Non-pigmented ciliary epithelial cell (primary cell): Measurements from ENCODE around the gene ISX.

Experiments used
- DNase-seq: peaks from one replicate; pipeline ENCODE4 v3.0.0-alpha.2; 2010; ENCODE audit warnings: low read depth

The ISX gene

DNA sequence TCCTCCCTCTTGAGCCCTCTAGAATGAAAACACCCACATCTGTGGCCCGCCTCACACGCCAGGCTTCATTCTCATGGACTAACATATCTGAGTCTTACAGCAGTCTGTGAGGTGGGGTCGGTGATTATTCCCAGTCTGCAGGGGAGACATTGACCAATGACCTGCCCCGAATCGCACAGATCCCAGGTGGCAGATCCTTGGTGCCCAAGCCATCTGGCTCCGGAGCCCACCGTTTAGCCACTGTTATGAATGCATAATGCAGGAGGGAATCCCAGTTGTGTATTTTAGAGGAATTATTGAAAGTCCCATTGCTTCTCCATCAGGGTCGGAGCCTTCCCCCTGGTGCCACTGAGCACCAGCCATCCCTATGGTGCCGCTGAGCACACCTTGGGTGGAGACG is 47.4 kb downstream of the ISX start:
- no peak for DNase-seq

DNA sequence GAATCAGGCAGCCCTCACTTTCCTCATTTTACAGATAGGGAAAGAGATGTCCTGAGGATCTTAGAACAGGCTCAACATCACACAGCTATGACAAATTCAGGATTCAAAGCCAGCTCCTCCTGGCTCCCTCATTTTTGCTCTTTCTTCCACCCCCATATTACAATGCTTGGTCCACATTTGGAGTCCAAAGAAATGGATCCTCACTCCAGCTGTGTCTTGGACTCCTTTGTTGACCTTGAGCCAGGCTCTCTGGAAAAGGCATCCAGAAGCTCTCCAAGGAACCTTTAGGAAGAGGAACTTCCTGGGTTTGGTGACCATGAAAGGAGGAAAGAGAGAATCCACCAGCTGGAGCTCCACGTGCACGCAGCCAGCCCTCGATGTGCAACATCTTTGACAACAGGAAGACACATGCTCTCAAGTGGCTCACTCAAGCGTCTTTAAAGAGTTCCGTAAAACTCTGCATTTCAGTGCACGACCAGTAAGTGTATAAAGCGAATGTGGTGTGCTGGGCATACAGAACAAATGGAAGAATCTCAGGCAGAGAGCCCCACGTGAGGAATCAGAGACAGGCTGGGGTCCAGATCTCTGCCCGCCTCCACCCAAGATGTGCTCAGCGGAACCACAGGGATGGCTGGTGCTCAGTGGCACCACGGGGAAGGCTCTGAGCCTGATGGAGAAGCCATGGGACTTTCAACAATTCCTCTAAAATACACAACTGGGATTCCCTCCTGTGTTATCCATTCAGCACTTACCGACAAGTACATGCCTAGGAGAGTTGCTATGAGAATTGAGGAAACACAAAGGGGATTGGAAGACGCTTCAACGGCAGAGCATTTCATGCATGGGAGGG is 48.4 kb downstream of the ISX start:
- no peak for DNase-seq

DNA sequence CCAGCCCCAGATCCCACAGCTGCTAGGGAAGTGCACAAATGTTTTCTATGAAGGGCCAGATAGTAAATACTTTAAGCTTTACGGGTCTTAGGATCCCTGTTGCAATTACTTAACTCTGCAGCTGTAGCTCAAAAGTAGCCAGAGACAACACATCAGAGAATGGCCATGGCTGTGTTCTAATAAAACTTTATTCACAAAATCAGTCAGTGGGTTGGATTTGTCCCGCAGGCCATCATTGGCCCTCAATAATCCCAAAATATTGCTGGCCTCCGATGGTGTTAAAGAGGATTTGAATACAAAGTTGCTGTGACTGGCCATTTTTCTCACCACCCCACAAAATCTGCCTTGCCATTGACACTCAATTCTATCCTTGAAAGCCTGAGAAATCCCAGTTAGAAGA is 49.6 kb downstream of the ISX start:
- DNase-seq = no peak

DNA sequence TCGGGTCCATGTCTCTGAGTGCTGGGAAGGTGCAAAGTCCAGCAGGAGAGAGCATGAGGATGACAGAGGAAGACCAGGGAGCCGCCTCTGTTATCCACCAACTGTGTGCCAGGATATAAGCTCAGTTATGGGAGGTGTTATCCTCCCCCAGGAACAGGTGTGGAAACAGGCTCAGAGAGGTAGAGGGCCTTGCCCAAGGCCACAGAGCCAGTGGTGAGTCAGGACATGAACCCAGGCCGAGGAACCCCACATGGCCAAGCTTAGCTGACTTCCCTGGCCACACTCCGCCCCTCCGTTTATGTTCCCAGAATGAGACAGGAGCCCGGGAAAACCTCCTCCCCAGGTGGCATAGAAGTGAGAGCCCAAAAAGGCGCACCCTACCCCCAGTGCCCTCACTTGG is 50.3 kb downstream of the ISX start:
- no peak for DNase-seq

DNA sequence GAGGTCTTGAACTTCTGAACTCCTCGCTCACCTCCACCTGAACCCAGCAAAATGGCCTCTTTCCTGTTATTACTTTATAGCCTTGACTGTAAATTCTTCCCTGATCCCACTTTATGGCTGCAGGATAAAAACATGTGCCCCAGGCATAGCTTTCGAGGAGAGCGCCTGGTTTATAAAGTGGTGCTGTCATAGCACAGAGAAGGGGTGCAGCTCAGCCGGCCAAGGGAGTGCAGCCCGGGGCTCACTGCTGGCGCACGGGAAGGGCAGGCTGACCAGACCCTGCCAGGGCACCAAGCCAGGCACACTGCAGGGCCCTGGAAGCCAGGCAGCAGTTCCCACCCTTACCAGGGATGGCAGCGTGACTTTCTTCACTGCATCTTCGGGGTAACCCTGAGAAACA is 50.9 kb downstream of the ISX start:
- no peak for DNase-seq

DNA sequence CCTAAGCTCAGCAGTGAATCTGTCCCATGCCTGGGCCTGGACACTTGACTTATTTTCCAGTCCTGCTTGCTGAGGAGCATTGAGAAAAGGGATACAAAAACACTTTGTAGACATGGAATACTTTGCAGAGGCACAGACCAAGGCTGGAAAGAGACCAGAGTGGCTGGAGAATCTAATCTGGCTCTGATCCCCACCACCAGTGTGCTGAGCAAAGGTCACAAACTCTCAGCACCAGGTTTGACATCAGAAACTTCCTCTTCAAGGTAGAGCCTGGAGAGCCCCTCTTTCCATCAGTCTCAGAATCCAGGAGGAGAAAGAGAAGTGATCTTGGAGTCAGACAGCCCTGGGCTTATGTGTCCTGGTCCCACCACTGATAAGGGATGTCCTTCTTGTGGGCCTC is 53.5 kb downstream of the ISX start:
- DNase-seq = no peak

DNA sequence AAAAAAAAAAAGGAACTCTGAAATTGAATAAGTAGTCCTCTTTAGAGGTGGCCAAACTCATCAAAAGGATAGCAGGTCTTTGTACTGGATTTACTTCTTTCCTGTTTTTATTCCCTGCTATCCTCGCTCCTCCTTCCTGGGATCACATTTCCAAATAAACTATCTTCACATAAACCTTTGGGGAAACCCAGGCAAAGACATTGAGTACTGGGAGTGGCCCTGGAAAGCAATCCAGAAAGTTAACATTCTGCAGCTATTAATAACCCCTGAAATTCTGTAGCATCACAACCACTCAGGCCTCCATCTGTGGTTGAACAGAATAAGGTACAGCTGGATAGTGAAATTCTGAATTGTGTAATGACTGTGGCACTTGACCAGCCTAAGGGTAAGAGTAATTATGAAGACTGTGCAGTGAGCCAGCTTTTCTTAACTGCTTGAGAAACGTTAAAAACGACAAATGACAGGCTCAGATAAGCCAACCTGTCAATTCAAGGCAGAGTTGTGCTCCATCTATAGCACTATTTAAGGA is 58.8 kb downstream of the ISX start:
- DNase-seq = no peak

DNA sequence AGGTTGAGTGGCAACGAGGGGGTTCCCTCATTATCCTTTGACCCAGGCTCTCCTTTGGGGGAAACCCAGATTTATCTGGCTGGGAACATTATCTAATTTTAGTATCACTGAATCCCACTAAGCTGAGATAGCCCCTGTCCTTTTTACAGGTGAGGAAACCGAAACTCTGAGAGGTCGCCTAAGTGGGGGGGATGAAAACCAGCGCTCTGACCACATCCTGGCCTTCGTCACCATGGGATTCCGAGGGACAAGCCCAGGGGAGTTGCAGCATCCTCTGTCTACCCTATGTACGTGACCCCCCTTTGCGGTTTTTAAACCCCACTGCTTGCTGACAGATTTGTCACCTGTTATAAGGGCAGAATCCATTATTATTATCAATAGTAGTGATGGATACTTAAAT is 61.0 kb downstream of the ISX start:
- no peak for DNase-seq

DNA sequence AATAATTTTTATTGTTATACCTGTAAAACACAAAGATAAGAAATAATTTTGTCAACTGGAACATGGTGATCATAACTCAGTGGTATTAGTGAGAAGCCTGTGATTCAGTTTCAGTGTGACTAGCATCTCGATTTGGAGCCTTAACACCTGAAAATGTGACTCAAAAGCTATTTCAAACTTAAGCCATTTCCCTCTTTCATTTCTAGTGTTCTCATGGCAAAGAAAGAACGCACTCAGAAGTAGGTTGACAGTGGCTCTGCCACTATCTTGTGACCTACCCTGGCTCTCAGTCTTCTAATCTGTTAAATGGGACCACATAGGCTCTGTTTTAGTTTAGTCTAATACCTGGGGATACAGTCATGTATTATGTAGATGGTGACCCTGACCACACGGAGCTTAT is 62.7 kb downstream of the ISX start:
- no peak for DNase-seq

DNA sequence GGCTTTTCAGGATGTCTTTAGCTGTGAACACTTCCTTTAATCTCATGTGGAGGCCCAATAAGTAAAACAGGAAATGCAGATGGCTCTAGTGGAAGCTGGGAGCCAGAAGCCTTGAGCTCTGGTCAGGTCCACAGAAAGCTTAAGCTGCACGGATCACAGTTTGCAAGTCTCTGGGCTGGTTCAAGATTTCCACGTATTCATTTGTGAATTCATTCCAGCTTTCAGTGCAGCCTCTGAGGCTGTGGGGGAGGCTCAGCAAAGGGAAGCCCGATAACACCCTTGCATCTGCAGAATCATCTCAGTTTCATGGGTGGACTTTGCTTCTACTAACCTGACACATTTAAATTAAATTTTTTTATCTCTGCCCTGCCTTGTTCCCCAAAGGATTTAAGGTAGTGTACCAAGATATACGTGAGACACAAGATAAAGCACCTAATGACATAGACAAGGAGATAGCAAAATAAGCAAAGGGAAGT is 65.6 kb downstream of the ISX start:
- no peak for DNase-seq

DNA sequence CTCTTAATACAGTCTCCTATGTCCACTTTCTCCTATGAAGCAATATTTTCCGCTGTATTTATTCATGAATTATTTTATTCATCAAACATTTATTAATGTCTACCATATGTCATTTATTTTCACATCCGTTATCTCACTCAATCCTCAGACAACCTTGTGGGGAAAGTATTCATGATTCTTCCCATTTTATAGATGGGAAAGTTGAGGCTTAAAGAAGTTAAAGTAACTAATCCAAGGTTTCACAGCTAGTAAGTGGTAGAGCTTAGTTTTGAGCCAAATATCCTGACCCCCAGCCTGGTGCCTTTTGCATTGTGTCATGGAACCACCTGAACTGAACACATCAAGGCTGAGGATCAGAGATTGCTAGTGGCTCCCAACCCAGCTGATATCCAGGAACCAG is 66.6 kb downstream of the ISX start:
- DNase-seq = no peak

DNA sequence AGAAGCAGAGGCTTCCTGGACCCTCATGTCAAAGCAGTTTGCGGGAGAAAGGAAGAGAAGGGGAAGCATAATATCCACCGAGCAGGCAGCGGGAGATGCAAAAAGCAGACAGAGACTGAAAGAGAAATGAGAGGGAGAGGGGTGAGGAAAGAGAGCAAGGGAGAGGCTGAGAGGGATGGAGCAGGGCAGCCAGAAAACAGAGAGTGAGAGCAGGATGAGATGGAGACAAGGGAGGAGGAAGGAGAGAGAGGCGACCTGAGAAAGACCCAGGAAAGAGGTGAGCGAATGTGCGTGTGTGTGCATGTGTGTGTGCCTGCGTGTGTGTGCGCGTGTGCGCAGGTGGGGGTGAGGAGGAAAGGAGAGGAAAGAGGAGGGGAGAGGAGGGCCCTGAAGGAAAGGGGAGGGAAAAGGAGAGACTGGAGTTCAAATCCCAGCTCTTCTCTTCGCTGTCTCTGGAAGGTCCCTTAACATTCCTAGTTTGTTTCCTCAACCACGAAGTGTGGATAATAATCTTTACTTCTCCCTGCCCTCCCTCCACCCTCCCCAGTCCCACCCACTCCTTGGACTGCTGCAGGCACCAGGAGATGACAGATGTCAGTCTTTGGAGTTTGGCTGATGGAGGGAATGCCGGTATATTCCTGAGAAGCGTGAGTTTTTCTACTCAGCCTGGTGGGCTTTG is 67.9 kb downstream of the ISX start:
- DNase-seq = no peak

DNA sequence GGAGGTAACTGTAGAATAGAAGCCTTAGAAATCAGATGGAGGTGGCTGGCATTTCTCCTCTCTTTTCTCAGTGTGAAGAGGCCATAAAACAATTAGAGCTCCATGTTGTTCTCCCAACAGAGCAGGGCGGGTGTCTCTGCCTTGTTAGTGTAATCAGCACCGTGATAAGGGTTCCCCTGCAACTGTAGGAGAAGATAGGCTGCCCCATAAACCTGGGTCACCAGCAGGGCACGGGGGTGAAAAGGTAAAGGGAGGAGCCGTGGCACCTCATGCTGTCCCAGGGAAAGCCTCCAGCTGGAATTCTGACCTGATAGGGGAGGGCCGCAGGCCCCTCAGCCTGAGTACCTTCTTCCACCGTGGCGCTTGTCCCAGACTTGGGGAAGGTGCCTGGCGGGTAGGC is 68.7 kb downstream of the ISX start:
- no peak for DNase-seq

DNA sequence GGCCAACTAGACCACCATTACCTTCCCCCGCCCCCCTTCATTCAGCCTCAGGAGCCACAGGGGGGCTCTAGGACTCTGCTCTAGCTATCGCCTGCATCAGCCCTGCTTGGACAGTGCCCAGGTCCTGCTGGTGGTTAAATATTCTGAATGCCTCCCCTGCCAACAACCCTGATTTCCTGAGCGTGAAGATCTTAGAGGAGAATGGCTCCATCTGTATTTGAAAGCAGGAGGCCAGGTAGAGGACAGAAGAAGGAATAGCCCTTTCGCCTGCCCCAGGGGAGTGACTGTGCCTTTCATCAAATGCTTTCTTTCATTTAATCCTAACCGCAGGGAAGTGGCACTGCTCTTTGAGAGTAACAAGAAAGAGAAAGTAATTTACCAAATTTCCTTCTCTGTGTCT is 69.2 kb downstream of the ISX start:
- DNase-seq = no peak
